OCI-LY1 (cell line): ENCODE measurements around the gene FMN1.

Experiments
- CTCF ChIP-seq: fragments of 200-600 bp; sonication (generic), shearing (Covaris generic); IDR thresholded peaks from 2 replicates; pipeline ENCODE4 v1.5.1; 2017; ENCODE audit warnings: mild to moderate bottlenecking, antibody characterized with exemption, low read length, moderate library complexity, mixed read lengths
- EZH2 ChIP-seq: fragments of 200-600 bp; sonication (generic), shearing (Covaris generic); IDR thresholded peaks from 2 replicates; pipeline ENCODE4 v1.8.0; 2017; ENCODE audit warnings: borderline replicate concordance, mixed run types, mild to moderate bottlenecking, antibody characterized with exemption, low read length, moderate library complexity, mixed read lengths

GRCh38 chr15:32844118-32844711, 350.3 kb downstream of the FMN1 start:
- TF ChIP-seq CTCF (peak; percentile 59), EZH2 (no peak)
